GM21825 (cell line): ENCODE results near the gene CNGA2.

Source experiments
- ATAC-seq: cut with Tn5 transposase; IDR thresholded peaks from one replicate; pipeline ENCODE4 v1.9.1; 2021; ENCODE audit warnings: mild to moderate bottlenecking, moderate library complexity; ENCODE audit not compliant: unreplicated experiment

CNGA2 gene

GRCh38 chrX:151711787-151712186 is 22.8 kb upstream of the CNGA2 start:
- no peak for ATAC-seq

GRCh38 chrX:151712253-151712652 is 22.3 kb upstream of the CNGA2 start:
- no peak for ATAC-seq

GRCh38 chrX:151713849-151714248 is 20.7 kb upstream of the CNGA2 start:
- no peak for ATAC-seq

- no peak for ATAC-seq
Measured at GRCh38 chrX:151714362-151714761, 20.2 kb upstream of the CNGA2 start.

GRCh38 chrX:151715752-151716151 is 18.8 kb upstream of the CNGA2 start, which contains the start of gene FATE1:
TSS of gene FATE1 (plus strand) at chrX:151716035. CDS start at chrX:151716120, 85 bp downstream.
- ATAC-seq: no peak

- ATAC-seq: no peak
Measured at GRCh38 chrX:151722241-151722846, 12.2 kb upstream of the CNGA2 start.

- ATAC-seq: no peak
Measured at GRCh38 chrX:151723156-151723760, 11.3 kb upstream of the CNGA2 start.

GRCh38 chrX:151724563-151725337 is 9.8 kb upstream of the CNGA2 start:
- ATAC-seq: no peak

GRCh38 chrX:151725338-151725614 is 9.3 kb upstream of the CNGA2 start:
- ATAC-seq: no peak

GRCh38 chrX:151726751-151727150 is 7.8 kb upstream of the CNGA2 start:
- ATAC-seq: no peak

GRCh38 chrX:151727346-151727745 is 7.2 kb upstream of the CNGA2 start:
- ATAC-seq: no peak

- no peak for ATAC-seq
Measured at GRCh38 chrX:151729056-151729725, 5.4 kb upstream of the CNGA2 start.

GRCh38 chrX:151735219-151735618 is 673 bp downstream of the CNGA2 start:
- ATAC-seq: no peak

GRCh38 chrX:151736685-151737084 is 2.1 kb downstream of the CNGA2 start:
- ATAC-seq: no peak

- ATAC-seq: no peak
Measured at GRCh38 chrX:151737494-151737893, 2.9 kb downstream of the CNGA2 start.

GRCh38 chrX:151738751-151739150 is 4.2 kb downstream of the CNGA2 start:
- no peak for ATAC-seq

- ATAC-seq: no peak
Measured at GRCh38 chrX:151741606-151742005, 7.1 kb downstream of the CNGA2 start.

GRCh38 chrX:151742311-151742710 is 7.8 kb downstream of the CNGA2 start:
- no peak for ATAC-seq

- no peak for ATAC-seq
Measured at GRCh38 chrX:151743651-151744470, 9.3 kb downstream of the CNGA2 start.

GRCh38 chrX:151745651-151746050 is 11.1 kb downstream of the CNGA2 start:
- ATAC-seq: no peak

GRCh38 chrX:151746502-151746901 is 12.0 kb downstream of the CNGA2 start:
- ATAC-seq: no peak
